GM18858 (cell line): ENCODE results near the gene OR5H2.
A peak's percentile ranks its signal among the peaks of the same experiment; 100 is the strongest.
"Not testable (repeated sequence)": the region's sequence is repeated elsewhere in the genome, so short reads cannot be mapped to it uniquely, and the experiment has no call there.

Source experiments
- ATAC-seq: cut with Tn5 transposase; IDR thresholded peaks from one replicate; pipeline ENCODE4 v1.9.1; 2021; ENCODE audit not compliant: unreplicated experiment

OR5H2 gene

DNA sequence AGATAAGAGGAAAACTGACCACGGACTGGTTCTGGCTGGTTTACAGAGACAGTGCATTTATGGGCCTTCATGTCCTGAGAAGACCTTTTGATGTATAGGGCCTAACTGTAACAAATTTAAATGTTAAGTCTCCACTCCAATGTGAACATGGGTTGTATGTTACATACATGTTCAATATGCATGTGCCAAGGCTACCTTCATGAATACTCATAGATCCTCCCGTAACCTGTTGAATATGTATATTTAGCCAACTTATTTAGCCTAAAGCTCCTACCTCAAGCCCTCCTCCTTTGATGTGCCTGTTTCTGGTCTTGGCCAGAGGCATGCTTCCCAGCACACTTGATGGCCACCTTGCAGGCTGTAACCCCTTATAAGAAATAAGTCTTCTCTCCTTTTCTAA lies at the start of gene OR5H2:
TSS of gene OR5H2 (plus strand) at position 301 of the 400 bp plus-strand sequence. CDS start 398 bp downstream, outside the sequence.
- no peak for ATAC-seq

DNA sequence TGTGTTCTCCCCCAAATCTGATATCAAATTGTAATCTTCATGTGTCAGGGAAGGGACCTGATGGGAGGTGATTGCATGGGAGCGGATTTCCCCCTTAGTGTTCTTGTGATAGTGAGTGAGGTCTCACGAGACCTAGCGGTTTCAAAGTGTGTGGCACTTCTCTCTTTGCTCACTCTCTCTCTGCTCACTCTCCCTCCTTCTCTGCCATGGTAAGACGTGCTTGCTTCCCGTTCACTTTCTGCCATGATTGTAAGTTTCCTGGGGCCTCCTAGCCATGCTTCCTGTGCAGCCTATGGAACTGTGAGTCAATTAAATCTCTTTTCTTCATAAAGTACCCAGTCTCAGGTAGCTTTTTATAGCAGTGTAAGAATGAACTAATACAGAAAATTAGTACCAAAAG lies 48.8 kb upstream of the OR5H2 start:
- ATAC-seq = no peak

DNA sequence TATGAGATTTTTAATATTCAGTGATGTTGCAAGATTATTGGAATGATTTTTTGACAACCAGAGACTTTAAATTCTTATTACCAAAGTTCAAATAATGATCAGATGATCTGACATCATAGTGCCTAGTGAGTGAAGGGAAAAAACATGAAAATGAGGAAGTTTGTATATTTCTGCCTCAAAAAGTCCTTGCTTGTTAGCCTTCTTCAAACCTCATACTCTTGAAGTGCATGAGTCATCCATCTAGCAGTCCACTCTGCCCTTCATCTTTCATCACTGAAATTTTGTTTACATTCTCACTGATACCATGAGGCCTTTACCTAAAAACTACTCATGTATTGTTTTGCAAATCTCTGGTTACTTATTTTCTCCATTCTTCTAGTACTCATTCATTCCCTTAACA lies 42.2 kb upstream of the OR5H2 start:
- no peak for ATAC-seq

DNA sequence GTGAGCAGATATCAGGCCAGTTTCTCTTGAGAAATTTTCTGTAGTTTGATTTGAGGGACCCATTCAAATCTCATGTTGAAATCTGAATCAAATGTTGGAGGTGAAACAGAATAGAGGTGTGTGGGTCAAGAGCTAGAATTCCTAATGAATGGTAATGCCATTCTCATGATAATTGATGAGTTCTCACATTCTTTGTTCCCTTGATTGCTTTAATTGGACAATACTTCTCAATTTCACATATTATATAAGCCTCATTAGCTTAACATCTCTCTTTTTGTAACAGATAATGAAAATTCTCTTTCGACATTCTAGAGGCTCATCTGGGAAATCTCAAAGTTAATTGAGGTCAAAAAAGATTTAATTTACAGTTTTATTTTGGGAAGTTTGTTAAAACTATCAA lies 40.1 kb upstream of the OR5H2 start:
- ATAC-seq = no peak

DNA sequence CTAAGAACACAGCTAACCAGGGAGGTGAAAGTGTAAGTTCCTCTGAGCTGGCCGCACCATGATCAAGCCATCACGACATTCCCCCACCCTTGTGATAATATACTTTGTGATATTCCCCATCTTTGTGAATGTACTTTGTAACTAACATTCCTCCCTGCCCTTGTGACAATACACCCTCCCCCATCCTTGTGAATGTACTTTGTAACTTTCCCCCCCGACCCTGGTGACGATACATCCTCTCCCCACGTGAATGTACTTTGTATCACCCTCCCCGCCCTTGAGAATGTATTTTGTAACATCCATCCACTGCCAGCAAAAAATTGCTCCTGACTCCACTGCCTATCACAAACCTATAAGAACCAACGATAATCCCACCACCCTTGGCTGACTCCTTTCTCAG lies 38.5 kb upstream of the OR5H2 start:
- ATAC-seq = no peak

GRCh38 chr3:98246142-98246541 lies 36.2 kb upstream of the OR5H2 start:
- ATAC-seq = no peak

GRCh38 chr3:98256026-98256425 lies 26.3 kb upstream of the OR5H2 start:
- ATAC-seq = not testable (repeated sequence)

DNA sequence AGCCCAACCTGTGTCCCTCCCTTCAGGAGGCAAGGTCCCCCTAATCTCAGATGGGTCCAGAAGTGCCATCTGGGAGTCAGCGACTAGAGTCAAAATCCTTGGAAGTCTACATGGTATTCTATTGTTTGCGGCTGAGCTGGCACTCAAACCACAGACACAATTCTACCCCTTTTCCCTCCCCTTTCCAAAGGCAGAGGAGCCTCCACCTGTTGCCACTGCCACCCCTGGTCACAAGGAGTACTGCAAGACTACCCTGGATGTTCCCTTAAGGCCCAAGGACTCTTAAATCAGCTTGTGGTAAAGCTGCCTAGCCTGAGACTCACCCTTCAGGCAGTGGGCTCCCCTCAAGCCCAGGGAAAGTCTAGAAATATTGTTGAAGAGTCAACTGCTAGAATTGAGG lies 22.6 kb upstream of the OR5H2 start:
- peak; percentile 47 for ATAC-seq

DNA sequence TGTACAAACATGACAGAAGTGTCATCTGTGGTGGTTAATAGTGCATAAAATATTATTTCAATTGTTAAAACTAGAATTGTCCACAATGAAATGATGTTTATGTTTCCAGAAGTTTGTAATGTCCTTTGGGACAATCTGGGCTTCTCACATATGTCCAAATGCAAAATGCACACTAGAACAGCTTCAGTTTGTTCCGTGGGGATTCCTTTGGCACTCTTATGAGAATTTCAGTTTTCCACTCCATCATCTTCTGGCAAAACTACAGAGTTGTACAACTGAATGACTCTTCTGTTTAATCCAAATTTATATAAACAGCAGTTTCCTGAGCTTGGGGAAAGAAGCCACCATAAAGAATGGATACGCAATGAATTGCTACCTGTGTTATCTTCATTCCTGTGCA lies 20.3 kb upstream of the OR5H2 start:
- ATAC-seq = no peak

DNA sequence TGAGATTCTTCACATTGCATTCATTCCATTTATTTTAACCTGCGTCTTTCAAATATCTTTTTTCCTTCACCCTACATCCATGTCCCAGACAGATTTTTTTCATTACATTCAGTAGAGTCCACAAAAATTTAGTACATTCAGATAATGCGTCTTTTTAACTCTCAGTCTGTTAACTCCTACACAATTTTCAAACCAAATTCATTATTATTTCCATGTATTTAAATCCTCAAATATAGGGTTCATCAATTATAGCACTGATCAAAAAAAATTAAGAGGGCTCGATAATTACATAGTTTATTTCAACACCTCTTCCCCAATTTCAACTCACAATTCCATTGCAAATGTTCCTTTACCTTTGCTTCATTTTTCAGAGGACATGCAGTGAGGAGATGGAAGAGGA lies 18.4 kb upstream of the OR5H2 start, which contains the start of gene OR5H6:
TSS of gene OR5H6 (plus strand) at position 301 of the 400 bp plus-strand sequence. CDS start at position 390, 89 bp downstream.
- no peak for ATAC-seq

GRCh38 chr3:98269846-98270245 lies 12.5 kb upstream of the OR5H2 start:
- no peak for ATAC-seq

DNA sequence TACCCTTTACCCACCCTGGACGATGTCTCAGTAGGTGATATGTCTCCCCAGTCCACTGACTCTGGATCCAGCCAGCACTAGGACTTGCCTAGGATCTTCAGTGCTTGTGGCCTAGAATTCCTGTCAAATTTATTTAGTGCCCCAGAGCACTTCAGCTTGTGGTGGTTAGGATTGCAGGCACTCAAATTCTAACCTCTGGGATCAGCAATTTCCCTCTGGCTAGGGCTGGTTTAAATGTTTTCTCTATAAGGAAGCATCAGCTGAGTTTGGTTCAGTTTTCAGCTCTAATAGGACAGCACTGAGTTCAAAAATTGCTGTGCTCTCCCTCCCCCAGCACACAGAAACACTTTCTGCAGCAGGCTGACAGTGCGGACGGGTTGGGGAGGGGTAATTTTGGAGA lies 10.2 kb upstream of the OR5H2 start:
- no peak for ATAC-seq

GRCh38 chr3:98274914-98275313 lies 7.4 kb upstream of the OR5H2 start:
- no peak for ATAC-seq

DNA sequence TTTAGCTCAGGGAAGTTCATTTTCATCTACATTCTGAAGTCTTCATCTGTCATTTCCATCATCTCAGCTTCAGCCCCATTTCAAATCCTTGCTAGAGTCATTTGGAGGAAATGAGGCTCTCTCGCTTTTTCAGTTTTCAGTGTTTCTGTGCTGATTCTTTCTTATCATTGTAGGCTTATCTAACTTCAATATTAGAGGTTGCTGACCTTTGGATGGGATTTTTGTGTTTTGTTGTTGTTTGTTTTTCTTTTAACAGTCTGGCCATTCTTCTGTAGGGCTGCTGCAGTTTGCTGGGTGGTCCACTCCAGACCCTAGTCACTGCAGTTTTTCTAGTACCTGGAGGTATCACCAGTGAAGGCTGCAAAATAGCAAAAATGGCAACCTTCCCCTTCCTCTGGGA lies 8.6 kb downstream of the OR5H2 start:
- no peak for ATAC-seq

- no peak for ATAC-seq
These were observed 9.1 kb downstream of the OR5H2 start for GRCh38 chr3:98291332-98291957.

- no peak for ATAC-seq
These were observed 39.8 kb downstream of the OR5H2 start for GRCh38 chr3:98322101-98322500.

- no peak for ATAC-seq
These were observed 40.4 kb downstream of the OR5H2 start for GRCh38 chr3:98322686-98323085.

DNA sequence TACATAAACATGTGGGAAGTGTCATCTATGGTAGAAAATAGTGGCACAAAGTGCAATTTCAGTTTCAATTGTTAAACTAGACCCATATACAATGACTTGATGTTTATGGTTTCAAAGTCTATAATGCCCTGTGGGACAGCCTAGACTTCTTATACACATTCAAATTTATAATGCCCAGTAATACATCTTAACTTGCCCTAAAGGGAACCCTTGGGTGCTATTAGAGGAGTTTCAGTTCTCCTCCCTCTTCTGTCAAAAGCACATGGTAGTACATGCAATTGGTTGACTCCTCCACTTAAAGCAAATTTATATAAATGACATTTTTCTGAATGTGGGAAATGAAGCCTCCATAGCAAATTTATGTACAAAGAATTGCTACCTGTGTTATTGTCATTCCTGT lies 41.1 kb downstream of the OR5H2 start:
- no peak for ATAC-seq

DNA sequence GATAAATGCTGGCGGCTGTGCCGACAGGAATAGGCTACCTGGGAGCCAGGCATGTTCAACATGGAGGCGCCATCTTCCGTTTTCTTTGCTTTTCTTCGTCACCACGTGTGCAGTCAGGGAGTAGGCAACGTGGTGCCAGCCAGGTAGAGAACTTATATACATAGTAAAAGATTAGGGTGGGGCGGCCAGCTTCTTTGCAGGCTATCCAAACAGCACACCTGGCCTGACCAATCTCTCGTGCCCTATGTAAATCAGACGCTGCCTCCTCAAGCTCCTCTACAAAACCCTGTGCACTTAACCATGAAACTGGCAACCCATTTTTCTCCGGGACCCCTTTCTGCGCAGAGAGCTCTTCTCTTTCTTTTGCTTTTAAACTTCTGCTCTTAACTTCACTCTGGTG lies 42.8 kb downstream of the OR5H2 start:
- ATAC-seq = no peak

DNA sequence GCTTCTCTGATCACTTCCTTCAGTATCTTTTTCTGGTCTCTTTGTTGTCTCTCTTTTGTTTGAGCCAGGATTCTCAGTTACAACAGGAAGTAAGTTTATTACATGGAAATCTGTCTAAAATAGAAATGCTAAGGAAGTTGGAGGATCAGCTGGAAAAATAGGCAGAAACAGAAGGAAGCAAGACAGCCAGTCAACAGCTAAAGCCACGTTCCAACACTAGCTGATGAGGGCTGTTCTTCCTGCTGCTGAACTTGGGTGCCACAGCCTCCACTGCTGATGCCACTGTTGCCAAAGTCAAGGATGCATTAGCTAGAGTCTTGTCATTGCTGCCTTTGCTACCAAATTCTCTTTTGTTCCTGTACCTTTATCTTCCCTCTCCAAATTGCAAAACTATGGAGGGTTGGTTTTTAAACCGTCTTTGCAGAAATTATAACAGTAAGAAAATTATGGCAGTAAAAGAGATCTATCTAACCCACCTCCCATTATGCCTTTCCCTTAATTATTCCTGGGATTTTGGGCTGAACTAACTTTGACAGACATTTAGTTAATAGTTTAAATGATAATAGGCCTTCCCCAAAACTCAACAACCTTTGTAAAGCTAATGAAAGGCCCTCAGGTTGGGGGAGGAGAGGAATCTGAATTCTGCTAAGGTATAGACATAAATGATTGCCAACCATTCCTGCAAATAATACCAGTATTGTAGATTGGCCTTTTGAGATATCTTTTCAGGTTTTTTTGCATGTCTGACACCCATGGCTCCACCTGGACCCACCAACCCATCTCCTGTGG lies 44.0 kb downstream of the OR5H2 start:
- ATAC-seq = no peak

DNA sequence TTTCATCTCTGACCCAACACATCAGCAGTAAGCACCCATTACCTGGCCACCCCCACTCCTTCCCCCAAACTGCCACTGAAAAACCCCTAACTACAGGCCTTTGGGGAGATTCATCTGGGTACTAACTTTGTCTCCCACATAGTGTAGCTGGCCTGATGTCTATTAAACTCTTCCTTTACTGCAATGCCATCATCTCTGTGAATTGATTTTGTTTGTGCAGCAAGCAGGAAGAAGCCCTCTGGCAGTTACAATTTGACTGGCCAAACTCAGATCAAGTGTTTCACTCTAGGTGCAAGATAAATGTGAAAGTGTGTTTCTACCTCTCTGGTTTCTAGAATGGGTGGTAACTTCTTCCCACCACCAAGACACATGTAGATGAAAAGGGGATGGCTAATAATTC lies 44.6 kb downstream of the OR5H2 start:
- ATAC-seq = peak; percentile 78

DNA sequence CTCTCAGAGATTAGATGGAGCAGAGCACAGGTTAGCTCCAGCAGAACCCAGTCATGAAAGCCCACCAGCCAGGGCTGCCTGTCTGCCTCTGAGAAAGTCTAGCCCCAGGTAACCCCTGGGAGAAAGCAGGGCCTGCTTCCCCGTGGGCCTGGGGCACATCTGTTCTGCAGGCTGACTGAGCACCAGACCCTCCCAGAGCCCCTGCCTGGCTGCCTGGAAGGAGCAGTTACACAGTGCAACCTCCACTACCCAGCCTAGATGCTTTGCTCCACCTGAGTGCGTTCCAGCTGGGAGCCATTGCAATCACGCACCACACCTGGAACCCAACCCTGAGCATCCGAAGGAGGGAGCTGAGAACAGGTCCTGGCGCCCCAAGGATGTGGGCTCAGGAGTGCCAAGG lies 46.6 kb downstream of the OR5H2 start:
- no peak for ATAC-seq
